GM21515 (cell line): ENCODE results near the gene CD200.
A peak's percentile ranks its signal among the peaks of the same experiment; 100 is the strongest.
"Not testable (repeated sequence)": the region's sequence is repeated elsewhere in the genome, so short reads cannot be mapped to it uniquely, and the experiment has no call there.

Experiments used
- ATAC-seq: cut with Tn5 transposase; IDR thresholded peaks from one replicate; pipeline ENCODE4 v1.9.1; 2021; ENCODE audit not compliant: unreplicated experiment

The CD200 gene

GRCh38 chr3:112382543-112383160 is 49.7 kb downstream of the CD200 start:
- no peak for ATAC-seq

- ATAC-seq = no peak
Observed at GRCh38 chr3:112384769-112385168, 51.8 kb downstream of the CD200 start.

GRCh38 chr3:112388972-112389371 is 56.0 kb downstream of the CD200 start:
- ATAC-seq = no peak

- ATAC-seq = no peak
Observed at GRCh38 chr3:112389961-112390360, 57.0 kb downstream of the CD200 start.

GRCh38 chr3:112390783-112391641 is 58.1 kb downstream of the CD200 start:
- ATAC-seq = peak; percentile 59

- no peak for ATAC-seq
Observed at GRCh38 chr3:112391648-112392047, 58.7 kb downstream of the CD200 start.

GRCh38 chr3:112392393-112393359 is 59.7 kb downstream of the CD200 start:
- no peak for ATAC-seq

GRCh38 chr3:112393360-112393728 is 60.4 kb downstream of the CD200 start:
- no peak for ATAC-seq

GRCh38 chr3:112394003-112394640 is 61.2 kb downstream of the CD200 start:
- no peak for ATAC-seq

GRCh38 chr3:112395181-112395895 is 62.4 kb downstream of the CD200 start:
- ATAC-seq = no peak

- ATAC-seq = no peak
Observed at GRCh38 chr3:112395896-112396290, 62.9 kb downstream of the CD200 start.

GRCh38 chr3:112397556-112397955 is 64.6 kb downstream of the CD200 start:
- no peak for ATAC-seq

- no peak for ATAC-seq
Observed at GRCh38 chr3:112399064-112399463, 66.1 kb downstream of the CD200 start.

- ATAC-seq = not testable (repeated sequence)
Observed at GRCh38 chr3:112399554-112399953, 66.6 kb downstream of the CD200 start.

GRCh38 chr3:112400317-112400716 is 67.4 kb downstream of the CD200 start:
- not testable (repeated sequence) for ATAC-seq

- no peak for ATAC-seq
Observed at GRCh38 chr3:112401617-112402016, 68.7 kb downstream of the CD200 start.

- no peak for ATAC-seq
Observed at GRCh38 chr3:112403103-112403502, 70.1 kb downstream of the CD200 start.

GRCh38 chr3:112404924-112405549 is 72.1 kb downstream of the CD200 start:
- ATAC-seq = not testable (repeated sequence)

- no peak for ATAC-seq
Observed at GRCh38 chr3:112405845-112406244, 72.9 kb downstream of the CD200 start.
